ENCODE results near the gene DCTN4.
"Not testable (repeated sequence)": the region's sequence is repeated elsewhere in the genome, so short reads cannot be mapped to it uniquely, and the experiment has no call there.

The DCTN4 gene

DNA sequence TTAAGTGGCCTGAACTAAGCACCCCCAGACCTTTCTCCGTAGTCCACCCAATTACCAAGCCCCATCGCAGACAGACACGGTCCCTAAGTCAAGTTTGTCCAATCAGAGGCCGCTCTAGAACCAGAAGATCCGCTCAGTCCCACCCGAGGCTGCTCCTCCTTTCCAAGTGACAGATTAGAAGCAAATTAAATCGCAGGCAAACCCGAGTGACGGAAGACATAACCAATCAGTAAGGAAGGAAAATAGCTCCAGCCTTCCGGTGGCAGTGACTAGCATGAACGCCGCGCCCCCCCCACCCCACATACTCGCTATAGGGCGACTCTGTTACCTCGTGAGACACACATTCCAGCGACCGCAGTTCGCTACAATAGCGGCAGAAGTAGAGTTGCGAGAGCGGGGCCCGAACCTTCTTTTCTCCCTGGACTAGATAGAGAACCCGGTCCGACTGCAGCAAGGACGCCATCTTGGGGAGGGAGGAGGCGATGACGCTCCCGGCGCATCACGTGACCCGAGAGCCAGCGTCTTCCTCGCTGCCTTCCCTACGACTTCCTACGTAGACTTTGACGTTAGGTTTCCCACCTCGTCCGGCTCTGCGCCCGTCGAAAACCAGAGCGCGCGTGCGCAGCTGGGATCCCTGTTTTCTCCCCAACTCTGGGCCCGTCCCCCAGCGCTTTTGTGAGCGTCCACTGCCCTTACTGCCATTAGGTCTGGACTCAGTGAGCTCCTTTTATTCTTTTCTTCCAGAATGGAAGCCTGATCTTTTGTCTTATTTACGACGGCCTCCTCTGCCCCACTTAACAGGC is at the start of gene DCTN4:
Gene DCTN4 (minus strand): TSS at position 487 of the 803 bp plus-strand sequence. CDS start 24 bp downstream, at position 463.
- peak; percentile 98 for DNase-seq (ENCODE audit: low read depth)
- H3K4me3 ChIP-seq (ENCODE audit: low read depth, low read length), result peak within 1 kb of the TSS; percentile 82
- TF ChIP-seq, protein P1, sequence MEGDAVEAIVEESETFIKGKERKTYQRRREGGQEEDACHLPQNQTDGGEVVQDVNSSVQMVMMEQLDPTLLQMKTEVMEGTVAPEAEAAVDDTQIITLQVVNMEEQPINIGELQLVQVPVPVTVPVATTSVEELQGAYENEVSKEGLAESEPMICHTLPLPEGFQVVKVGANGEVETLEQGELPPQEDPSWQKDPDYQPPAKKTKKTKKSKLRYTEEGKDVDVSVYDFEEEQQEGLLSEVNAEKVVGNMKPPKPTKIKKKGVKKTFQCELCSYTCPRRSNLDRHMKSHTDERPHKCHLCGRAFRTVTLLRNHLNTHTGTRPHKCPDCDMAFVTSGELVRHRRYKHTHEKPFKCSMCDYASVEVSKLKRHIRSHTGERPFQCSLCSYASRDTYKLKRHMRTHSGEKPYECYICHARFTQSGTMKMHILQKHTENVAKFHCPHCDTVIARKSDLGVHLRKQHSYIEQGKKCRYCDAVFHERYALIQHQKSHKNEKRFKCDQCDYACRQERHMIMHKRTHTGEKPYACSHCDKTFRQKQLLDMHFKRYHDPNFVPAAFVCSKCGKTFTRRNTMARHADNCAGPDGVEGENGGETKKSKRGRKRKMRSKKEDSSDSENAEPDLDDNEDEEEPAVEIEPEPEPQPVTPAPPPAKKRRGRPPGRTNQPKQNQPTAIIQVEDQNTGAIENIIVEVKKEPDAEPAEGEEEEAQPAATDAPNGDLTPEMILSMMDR (IDR thresholded peaks at IDR 0.05; ENCODE audit: low read depth, low read length), result no peak
- TF ChIP-seq, protein P2, sequence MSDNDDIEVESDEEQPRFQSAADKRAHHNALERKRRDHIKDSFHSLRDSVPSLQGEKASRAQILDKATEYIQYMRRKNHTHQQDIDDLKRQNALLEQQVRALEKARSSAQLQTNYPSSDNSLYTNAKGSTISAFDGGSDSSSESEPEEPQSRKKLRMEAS (IDR thresholded peaks at IDR 0.05; ENCODE audit: low read depth, low read length), result peak; percentile 95
- TF ChIP-seq POLR2A (IDR thresholded peaks at IDR 0.05; ENCODE audit: extremely low read depth, insufficient read length) (peak; percentile 78), MYC (IDR thresholded peaks at IDR 0.05; ENCODE audit: low read depth, low read length) (peak; percentile 79)

DNA sequence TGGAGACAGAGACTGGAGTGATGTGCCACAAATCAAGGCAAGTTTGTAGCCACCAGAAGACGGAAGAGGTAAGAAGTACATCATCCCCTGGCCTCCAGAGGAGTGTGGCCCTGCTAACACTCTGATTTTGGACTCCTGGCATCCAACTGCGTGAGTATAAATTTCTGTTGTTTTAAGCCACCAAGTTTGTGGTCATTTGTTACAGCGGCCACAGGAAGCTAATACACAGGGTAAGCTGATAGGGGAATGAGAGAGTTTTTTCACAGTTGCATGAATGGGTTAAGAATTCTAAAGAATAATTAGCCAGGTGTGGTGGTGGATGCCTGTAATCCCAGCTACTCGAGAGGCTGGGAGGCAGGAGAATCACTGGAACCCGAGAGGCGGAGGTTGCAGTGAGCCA is 45.6 kb upstream of the DCTN4 start:
- no peak overlapping the region for H3K4me3 ChIP-seq (ENCODE audit: low read depth, low read length)
- no peak for DNase-seq (ENCODE audit: low read depth)
- TF ChIP-seq, protein P1 (IDR thresholded peaks at IDR 0.05; ENCODE audit: low read depth, low read length), result no peak
- TF ChIP-seq POLR2A (IDR thresholded peaks at IDR 0.05; ENCODE audit: extremely low read depth, insufficient read length) (no peak), MYC (IDR thresholded peaks at IDR 0.05; ENCODE audit: low read depth, low read length) (no peak)
- TF ChIP-seq, protein P2 (IDR thresholded peaks at IDR 0.05; ENCODE audit: low read depth, low read length), result no peak

DNA sequence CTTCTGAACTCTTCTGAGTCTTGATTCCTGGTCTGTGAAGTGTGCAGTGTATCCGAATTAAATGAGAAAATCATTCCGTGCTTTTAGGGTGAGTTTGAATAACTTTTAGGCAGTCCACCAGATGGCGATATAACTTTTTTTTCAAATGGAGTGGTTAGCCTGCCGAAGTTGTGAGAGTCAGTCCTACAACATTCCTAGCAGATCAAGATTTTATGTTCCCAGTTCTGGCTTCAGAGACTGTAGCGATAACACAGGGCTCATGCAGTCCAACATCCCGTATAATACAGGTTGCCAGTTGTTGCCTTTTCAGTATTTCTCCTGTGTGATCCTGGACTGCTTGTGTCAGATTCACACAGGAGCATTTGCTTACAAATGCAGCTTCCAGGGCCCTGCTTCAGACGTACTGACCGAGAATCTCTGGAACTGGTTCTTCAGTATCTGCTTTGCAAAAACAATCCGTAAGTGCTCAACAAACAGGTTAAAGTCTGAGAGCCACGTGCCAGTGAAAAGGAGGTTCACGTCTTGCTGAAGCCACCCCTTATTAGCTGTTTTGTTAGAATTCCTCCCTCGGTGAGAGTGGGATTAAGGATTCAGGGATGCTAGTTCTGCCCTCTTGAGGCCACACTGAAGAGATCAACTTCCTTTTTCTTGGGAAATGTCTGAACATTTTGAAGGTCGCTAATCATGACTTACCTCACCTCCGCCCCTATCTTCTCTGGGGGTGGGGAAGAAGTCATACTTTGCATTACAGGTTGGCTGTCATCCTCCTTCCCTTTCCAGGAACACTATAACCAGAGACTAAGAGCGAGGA is 42.5 kb upstream of the DCTN4 start:
- peak; percentile 66 for DNase-seq (ENCODE audit: low read depth)
- TF ChIP-seq, protein P2 (IDR thresholded peaks at IDR 0.05; ENCODE audit: low read depth, low read length), result no peak
- TF ChIP-seq, protein P1 (IDR thresholded peaks at IDR 0.05; ENCODE audit: low read depth, low read length), result peak; percentile 32
- H3K4me3 ChIP-seq (ENCODE audit: low read depth, low read length), result no peak overlapping the region

DNA sequence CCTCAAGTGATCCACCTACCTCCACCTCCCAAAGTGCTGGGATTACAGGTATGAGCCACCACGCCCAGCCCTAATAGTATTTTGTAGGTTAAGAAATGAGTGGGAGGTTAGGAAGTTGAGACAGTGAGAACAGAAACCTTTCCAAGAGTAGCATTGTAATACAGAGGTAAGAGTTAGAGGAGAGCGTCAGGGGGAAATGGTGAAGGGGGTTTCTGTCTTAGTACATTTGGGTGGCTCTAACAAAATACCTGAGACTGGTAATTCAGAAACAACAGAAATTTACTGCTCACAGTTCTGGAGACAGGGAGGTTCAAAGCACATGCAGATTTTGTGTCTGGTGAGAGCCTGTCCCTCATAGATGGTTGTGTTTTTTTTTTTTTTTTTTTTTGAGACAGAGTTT is 38.6 kb upstream of the DCTN4 start:
- H3K4me3 ChIP-seq (ENCODE audit: low read depth, low read length), result no peak overlapping the region
- DNase-seq (ENCODE audit: low read depth), result no peak
- TF ChIP-seq, protein P2 (IDR thresholded peaks at IDR 0.05; ENCODE audit: low read depth, low read length), result no peak
- TF ChIP-seq, protein P1 (IDR thresholded peaks at IDR 0.05; ENCODE audit: low read depth, low read length), result no peak
- TF ChIP-seq MYC (IDR thresholded peaks at IDR 0.05; ENCODE audit: low read depth, low read length) (no peak), POLR2A (IDR thresholded peaks at IDR 0.05; ENCODE audit: extremely low read depth, insufficient read length) (no peak)

DNA sequence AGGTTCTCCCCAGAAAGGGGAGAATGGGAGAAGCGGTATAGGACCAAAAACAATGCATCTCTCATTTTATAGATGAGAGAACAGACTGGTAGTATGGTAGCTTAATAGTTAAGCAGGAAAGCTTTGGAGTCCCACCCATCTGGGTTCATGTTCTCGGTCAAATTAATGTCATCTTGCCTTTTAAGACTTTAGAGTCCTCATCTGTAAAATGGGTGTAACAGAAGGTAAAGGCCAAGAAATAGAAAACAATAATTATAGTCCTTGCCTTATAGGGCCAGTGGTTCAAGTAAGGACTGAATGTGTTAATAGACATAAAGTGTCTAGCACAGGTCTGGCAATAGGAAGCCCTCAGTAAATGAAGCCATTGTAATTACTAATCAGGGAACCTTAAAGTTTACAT is 36.1 kb upstream of the DCTN4 start:
- no peak for DNase-seq (ENCODE audit: low read depth)
- H3K4me3 ChIP-seq (ENCODE audit: low read depth, low read length), result no peak overlapping the region
- TF ChIP-seq MYC (IDR thresholded peaks at IDR 0.05; ENCODE audit: low read depth, low read length), result no peak
- TF ChIP-seq, protein P1 (IDR thresholded peaks at IDR 0.05; ENCODE audit: low read depth, low read length), result no peak

DNA sequence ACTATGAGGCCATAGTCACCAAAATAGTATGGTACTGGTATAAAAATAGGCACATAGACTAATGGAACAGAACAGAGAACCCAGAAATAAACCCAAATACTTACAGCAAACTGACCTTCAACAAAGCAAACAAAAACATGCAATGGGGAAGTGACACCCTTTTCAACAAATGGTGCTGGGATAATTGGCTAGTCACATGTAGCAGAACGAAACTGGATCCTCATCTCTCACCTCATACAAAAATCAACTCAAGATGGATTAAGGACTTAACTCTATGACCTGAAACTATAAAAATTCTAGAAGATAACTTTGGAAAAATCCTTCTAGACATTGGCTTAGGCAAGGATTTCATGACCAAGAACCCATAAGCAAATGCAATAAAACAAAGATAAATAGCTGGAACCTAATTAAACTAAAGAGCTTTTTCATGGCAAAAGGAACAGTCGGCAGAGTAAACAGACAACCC is 34.6 kb upstream of the DCTN4 start:
- not testable (repeated sequence) for DNase-seq (ENCODE audit: low read depth); H3K4me3 ChIP-seq (ENCODE audit: low read depth, low read length)
